Small intestine (tissue), 7 donors: ENCODE measurements around the gene TMEM14C. TPM values are rescaled to one million over a fixed set of nuclear protein-coding genes. Genes with fewer than 3 reads are reported as not detected.
"Not testable (repeated sequence)": the region's sequence is repeated elsewhere in the genome, so short reads cannot be mapped to it uniquely, and the experiment has no call there.

Experiments used
- DNase-seq, 2 donors: peaks; one replicate each; pipeline versions ENCODE4 v3.0.0 to v3.0.0-alpha.2; 2013
- FAIRE-seq: peaks from 2 replicates; lab custom pipeline; 2012; peaks lifted over from hg19 to GRCh38; lab: Jason Lieb, UNC
- H3K27ac ChIP-seq, 3 donors: one replicate each; pipeline ENCODE4 v1.5.1; 2013; ENCODE audit warnings: low read length in 2 of 3, mild to moderate bottlenecking in 2 of 3, control low read depth in 1 of 3, inconsistent platforms in 1 of 3, low read depth in 1 of 3, moderate library complexity in 1 of 3
- H3K27me3 ChIP-seq, 3 donors: one replicate each; pipeline ENCODE4 v1.6.1; 2013; ENCODE audit warnings: low read length in 3 of 3, inconsistent platforms in 1 of 3; ENCODE audit not compliant: control insufficient read depth in 3 of 3, insufficient read depth in 3 of 3
- H3K36me3 ChIP-seq, 3 donors: one replicate each; pipeline ENCODE4 v1.6.1; 2013; ENCODE audit warnings: low read length in 3 of 3, inconsistent platforms in 1 of 3, low read depth in 1 of 3, mild to moderate bottlenecking in 1 of 3, moderate library complexity in 1 of 3; ENCODE audit not compliant: control insufficient read depth in 3 of 3, insufficient read depth in 2 of 3
- H3K4me1 ChIP-seq, 3 donors: one replicate each; pipeline ENCODE4 v1.6.1; 2013; ENCODE audit warnings: low read length in 2 of 3, inconsistent platforms in 1 of 3, low read depth in 1 of 3, mild to moderate bottlenecking in 1 of 3, moderate library complexity in 1 of 3; ENCODE audit not compliant: control insufficient read depth in 3 of 3, insufficient read depth in 2 of 3
- H3K4me3 ChIP-seq, 3 donors: one replicate each; pipeline ENCODE4 v1.5.1; 2013; ENCODE audit warnings: low read length in 3 of 3, control low read depth in 1 of 3, inconsistent platforms in 1 of 3, low read depth in 1 of 3, mild to moderate bottlenecking in 1 of 3, moderate library complexity in 1 of 3
- H3K9me3 ChIP-seq, 2 donors: one replicate each; pipeline ENCODE4 v1.6.1; 2013; ENCODE audit warnings: low read depth in 1 of 2, low read length in 1 of 2; ENCODE audit not compliant: control insufficient read depth in 2 of 2, insufficient read depth in 1 of 2
- WGBS, 3 donors: extraction: QIAGEN DNeasy Blood & Tissue Kit; methylation state at CpG; one replicate each; pipeline ENCODE4 v1.1.7; 2013; 5-methylcytosine and 5-hydroxymethylcytosine counted together
- polyA plus RNA-seq, 4 donors: library from polyadenylated mRNA; stranded (reverse) in 3 of 4; unstranded in 1 of 4; fragments of 200-250 nt in 3 of 4; fragments of 120-200 nt in 1 of 4; gene quantifications; one replicate each; pipeline versions ENCODE4 v1.2.1 to v1.2.3, GENCODE V29; 2013
- donor health status: healthy with polysubstance abuse.
- donor health status: control.
- donor health status: control.
- donor health status: Bipolar disorder and iron deficiency.
- donor health status: healthy.

Gene TMEM14C
- polyA plus RNA-seq, 4 donors, result 105 to 145 (median 140) TPM

GRCh38 chr6:10751757-10752156 is 28.9 kb downstream of the TMEM14C start:
- H3K4me3 ChIP-seq, DNase-seq, H3K27me3 ChIP-seq, H3K9me3 ChIP-seq, H3K27ac ChIP-seq, FAIRE-seq: not testable (repeated sequence)
- peaks cover 2 to 35% (median 6%) of the 10 kb centered on the region in 3 donors for H3K36me3 ChIP-seq
- WGBS, 3 donors, result 68 to 76% (median 70%) methylated on average over 4 to 5 of the region's 5 CpGs
- peaks cover 3 to 20% (median 7%) of the 10 kb centered on the region in 3 donors for H3K4me1 ChIP-seq

GRCh38 chr6:10756085-10756484 is 33.2 kb downstream of the TMEM14C start:
- H3K36me3 ChIP-seq, result peaks cover 2 to 46% (median 9%) of the 10 kb centered on the region in 3 donors
- H3K4me3 ChIP-seq, result no peak overlapping the region
- no peaks in the 10 kb centered on the region for H3K27me3 ChIP-seq
- WGBS, 3 donors, result 88 to 97% (median 91%) methylated on average over 1 of the region's 1 CpG
- DNase-seq, result no peak
- no peaks in the 10 kb centered on the region for H3K4me1 ChIP-seq
- no peaks in the 10 kb centered on the region for H3K9me3 ChIP-seq
- no peak for FAIRE-seq
- H3K27ac ChIP-seq, result no peak overlapping the region

DNA sequence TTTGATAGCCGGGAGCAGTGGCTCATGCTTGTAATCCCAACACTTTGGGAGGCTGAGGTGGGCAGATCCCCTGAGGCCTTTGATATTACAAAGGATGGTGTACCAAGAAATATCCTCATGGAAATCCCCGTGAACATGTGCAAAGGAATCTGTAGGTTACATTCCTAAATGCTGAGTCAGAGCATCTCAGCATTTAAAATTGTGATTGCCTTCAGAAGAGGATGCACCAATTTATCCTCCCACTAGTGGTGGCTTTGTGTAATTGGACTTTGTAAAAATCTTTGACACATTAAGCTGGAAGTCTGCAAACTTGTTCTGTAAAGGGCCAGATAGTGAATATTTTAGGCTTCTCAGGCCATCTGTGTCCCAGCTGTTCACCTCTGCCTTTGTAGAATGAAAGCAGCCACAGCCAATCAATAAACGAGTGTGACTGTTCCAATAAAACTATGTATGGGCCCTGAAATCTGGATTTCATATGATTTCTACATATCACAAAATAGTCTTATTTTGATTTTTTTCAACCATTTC is 36.5 kb downstream of the TMEM14C start:
- FAIRE-seq, result no peak
- H3K4me1 ChIP-seq, result no peaks in the 10 kb centered on the region
- WGBS, 3 donors, result 53 to 57% (median 53%) methylated on average over 3 of the region's 3 CpGs
- H3K4me3 ChIP-seq, result no peak overlapping the region
- peak; percentile 33 to 40 for DNase-seq
- H3K36me3 ChIP-seq, result peaks cover 2 to 36% (median 7%) of the 10 kb centered on the region in 3 donors
- no peaks in the 10 kb centered on the region for H3K27me3 ChIP-seq
- H3K9me3 ChIP-seq, result no peaks in the 10 kb centered on the region
- no peak overlapping the region for H3K27ac ChIP-seq

DNA sequence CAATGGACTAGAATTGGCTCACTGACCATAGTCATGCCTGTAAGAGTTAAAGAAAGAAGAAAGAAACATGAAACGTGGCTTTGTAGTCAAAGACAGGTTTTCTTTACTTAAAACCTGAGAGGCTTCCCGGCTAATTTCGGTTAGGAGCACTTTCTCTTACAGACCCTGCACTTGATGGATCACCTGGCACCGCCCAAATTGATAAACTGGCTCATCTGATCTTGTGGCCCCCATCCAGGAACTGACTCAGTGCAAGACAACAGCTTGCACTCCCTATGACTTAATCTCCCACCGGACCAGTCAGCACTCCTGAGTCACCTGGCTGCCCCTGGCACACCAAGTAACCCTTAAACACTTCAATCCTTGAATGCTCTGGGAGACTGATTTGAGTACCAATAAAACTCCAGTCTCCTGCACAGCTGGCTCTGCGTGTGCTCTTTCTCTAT is 37.0 kb downstream of the TMEM14C start:
- FAIRE-seq, result no peak
- WGBS, 3 donors, result 62 to 80% (median 70%) methylated on average over 6 of the region's 6 CpGs
- no peaks in the 10 kb centered on the region for H3K9me3 ChIP-seq
- H3K4me1 ChIP-seq, result no peaks in the 10 kb centered on the region
- H3K36me3 ChIP-seq, result peaks cover 2 to 32% (median 7%) of the 10 kb centered on the region in 3 donors
- no peak overlapping the region for H3K27ac ChIP-seq
- H3K4me3 ChIP-seq, result no peak overlapping the region
- peak in 1 of 2 donors; percentile 9 for DNase-seq
- H3K27me3 ChIP-seq, result no peaks in the 10 kb centered on the region

- H3K36me3 ChIP-seq, result peaks cover 0 to 19% (median 3%) of the 10 kb centered on the region in 3 donors
- no peak overlapping the region for H3K4me3 ChIP-seq
- no peaks in the 10 kb centered on the region for H3K4me1 ChIP-seq
- H3K27ac ChIP-seq, result no peak overlapping the region
- H3K27me3 ChIP-seq, result no peaks in the 10 kb centered on the region
- FAIRE-seq (no peak), DNase-seq (no peak)
- no peaks in the 10 kb centered on the region for H3K9me3 ChIP-seq
- 90 to 95% (median 90%) methylated on average over 2 of the region's 2 CpGs for WGBS, 3 donors
Measured at GRCh38 chr6:10763006-10763405, 40.1 kb downstream of the TMEM14C start.

DNA sequence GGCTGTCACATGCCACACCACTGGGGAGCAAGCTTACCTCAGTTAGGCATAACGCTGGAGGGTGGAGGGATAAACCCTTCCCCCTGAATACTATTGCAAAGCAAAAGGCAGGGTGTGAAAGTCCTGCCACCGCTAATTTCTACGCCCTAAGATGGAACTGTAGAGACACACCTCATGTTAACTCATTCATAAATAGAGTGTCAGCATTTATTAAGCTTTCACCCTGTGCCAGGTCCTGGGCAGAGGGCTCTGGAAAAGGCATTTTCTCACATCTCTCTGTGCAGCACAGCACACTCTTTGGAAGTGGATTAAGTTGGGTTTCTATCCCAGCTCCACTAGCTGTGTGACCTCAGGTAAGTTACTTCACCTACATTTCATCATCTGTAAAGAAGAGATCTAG is 46.5 kb downstream of the TMEM14C start:
- no peak for FAIRE-seq
- H3K4me1 ChIP-seq, result no peaks in the 10 kb centered on the region

GRCh38 chr6:10771371-10771894 is 48.6 kb downstream of the TMEM14C start:
- H3K36me3 ChIP-seq, result peaks cover 2 to 12% (median 4%) of the 10 kb centered on the region in 3 donors
- no peaks in the 10 kb centered on the region for H3K27me3 ChIP-seq
- no peaks in the 10 kb centered on the region for H3K4me1 ChIP-seq
- H3K4me3 ChIP-seq, result no peak overlapping the region
- FAIRE-seq (no peak), DNase-seq (no peak)
- 62 to 84% (median 80%) methylated on average over 12 of the region's 12 CpGs for WGBS, 3 donors
- no peak overlapping the region for H3K27ac ChIP-seq
- no peaks in the 10 kb centered on the region for H3K9me3 ChIP-seq

More for the DNA sequence above, 46.5 kb downstream of the TMEM14C start:
- no peaks in the 10 kb centered on the region for H3K9me3 ChIP-seq
- no peaks in the 10 kb centered on the region for H3K27me3 ChIP-seq
- H3K27ac ChIP-seq, result no peak overlapping the region
- no peak overlapping the region for H3K4me3 ChIP-seq
- WGBS, 3 donors, result 87 to 92% (median 87%) methylated on average over 3 of the region's 3 CpGs
- H3K36me3 ChIP-seq, result peaks cover 0 to 10% (median 4%) of the 10 kb centered on the region in 3 donors
- no peak for DNase-seq

DNA sequence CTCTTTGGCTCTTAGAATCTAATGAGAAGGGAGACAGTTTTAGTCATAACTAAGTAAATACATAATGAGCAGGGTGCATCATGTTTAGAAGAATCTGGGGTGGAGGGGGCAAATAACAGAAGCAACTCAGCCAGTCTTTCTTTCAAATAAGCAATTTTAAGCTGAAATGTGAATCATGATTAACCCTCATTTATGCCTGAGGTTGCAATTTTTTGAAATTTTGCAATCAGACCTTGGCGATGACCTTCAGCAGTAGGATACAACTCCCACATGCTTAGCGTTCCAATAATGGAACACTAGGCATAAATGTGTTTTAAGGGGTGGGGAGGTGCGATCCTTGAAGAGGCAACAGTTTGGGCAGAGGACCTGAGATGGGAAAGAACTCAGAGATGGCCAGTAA is 55.4 kb downstream of the TMEM14C start:
- 97% methylated on average over 3 of the region's 3 CpGs for WGBS, 3 donors
- Histone ChIP-seq H3K36me3 (peaks cover 0 to 20% (median 2%) of the 10 kb centered on the region in 3 donors), H3K4me3 (no peak overlapping the region), H3K27me3 (no peaks in the 10 kb centered on the region), H3K27ac (no peak overlapping the region), H3K9me3 (no peaks in the 10 kb centered on the region), H3K4me1 (no peaks in the 10 kb centered on the region)
- no peak for FAIRE-seq
- no peak for DNase-seq
